ENCODE results near the gene ANK2.

GRCh38 chr4:113209652-113210320 lies 160.3 kb downstream of the ANK2 start:
- no peak for TF ChIP-seq CTCF (IDR thresholded peaks at IDR 0.05 in 8 of 11, conservative IDR thresholded peaks at IDR 0.05 in 3 of 11)
- no peak for TF ChIP-seq POLR2AphosphoS5 (IDR thresholded peaks at IDR 0.05)
- TF ChIP-seq POLR2A (IDR thresholded peaks at IDR 0.05) = no peak
